ENCODE measurements around the gene NUBP2. TPM values are rescaled to one million over a fixed set of nuclear protein-coding genes. Genes with fewer than 3 reads are reported as not detected.
"Not testable (repeated sequence)": the region's sequence is repeated elsewhere in the genome, so short reads cannot be mapped to it uniquely, and the experiment has no call there.

Gene NUBP2
- total and polyA plus RNA-seq, 12 donors, result 24.1 to 74.1 (median 29.4) TPM

DNA sequence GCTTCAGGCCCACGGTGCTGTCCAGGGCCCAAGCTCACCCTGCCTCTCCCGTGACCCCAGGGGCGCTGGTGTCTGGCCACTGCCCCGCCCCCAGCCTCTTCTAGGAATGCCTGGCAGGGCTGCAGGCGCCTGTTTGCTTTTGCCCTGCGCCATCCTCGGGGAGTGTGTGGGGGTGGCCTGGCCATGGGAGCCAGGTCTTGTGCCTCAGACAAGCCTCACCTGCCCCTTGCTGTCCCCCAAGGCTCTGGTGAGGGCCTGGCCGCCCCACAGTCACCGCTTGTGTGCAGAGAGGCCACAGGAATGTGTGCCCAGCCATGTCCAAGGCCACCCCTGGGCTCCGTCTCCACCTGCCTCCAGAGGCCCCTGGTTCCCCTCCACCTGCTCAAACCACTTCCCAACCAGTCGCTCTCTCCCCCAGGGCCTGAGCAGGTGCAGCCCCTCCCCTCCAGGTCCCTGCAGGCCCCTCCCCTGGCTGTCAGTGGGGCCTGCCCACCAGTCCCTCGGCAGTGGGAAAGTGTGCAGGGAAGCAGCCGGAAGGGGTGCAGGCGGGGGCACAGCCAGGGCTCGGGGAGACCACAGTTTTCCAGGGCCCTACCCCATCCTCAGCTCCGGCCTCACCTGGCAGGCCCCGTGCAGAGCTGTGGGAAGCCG, 11.6 kb downstream of the NUBP2 start:
- TF ChIP-seq, protein P1, sequence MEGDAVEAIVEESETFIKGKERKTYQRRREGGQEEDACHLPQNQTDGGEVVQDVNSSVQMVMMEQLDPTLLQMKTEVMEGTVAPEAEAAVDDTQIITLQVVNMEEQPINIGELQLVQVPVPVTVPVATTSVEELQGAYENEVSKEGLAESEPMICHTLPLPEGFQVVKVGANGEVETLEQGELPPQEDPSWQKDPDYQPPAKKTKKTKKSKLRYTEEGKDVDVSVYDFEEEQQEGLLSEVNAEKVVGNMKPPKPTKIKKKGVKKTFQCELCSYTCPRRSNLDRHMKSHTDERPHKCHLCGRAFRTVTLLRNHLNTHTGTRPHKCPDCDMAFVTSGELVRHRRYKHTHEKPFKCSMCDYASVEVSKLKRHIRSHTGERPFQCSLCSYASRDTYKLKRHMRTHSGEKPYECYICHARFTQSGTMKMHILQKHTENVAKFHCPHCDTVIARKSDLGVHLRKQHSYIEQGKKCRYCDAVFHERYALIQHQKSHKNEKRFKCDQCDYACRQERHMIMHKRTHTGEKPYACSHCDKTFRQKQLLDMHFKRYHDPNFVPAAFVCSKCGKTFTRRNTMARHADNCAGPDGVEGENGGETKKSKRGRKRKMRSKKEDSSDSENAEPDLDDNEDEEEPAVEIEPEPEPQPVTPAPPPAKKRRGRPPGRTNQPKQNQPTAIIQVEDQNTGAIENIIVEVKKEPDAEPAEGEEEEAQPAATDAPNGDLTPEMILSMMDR (IDR thresholded peaks at IDR 0.05), result no peak
- peak in 1 of 2 donors; percentile 3 for DNase-seq
- intact Hi-C loops (cut with DNase I), result loop anchor here in 1 of 10 donors (10.0 kb wide), 1 partner anchor 60 kb away; no protein-coding TSS in a partner anchor
- no peaks in the 10 kb centered on the region for H3K27me3 ChIP-seq
- peak in 2 of 8 donors; percentile 7 to 10 for ATAC-seq
- H3K27ac ChIP-seq, result no peak overlapping the region
- H3K9me3 ChIP-seq, result peaks cover 0 to 16% (median 0%) of the 10 kb centered on the region in 11 donors
- WGBS, 2 donors, result 63 to 64% methylated on average over 18 of the region's 18 CpGs
- no peaks in the 10 kb centered on the region for H3K4me1 ChIP-seq
- H3K36me3 ChIP-seq, result peaks cover 0 to 31% (median 0%) of the 10 kb centered on the region in 9 donors
- H3K4me3 ChIP-seq, result no peak overlapping the region

DNA sequence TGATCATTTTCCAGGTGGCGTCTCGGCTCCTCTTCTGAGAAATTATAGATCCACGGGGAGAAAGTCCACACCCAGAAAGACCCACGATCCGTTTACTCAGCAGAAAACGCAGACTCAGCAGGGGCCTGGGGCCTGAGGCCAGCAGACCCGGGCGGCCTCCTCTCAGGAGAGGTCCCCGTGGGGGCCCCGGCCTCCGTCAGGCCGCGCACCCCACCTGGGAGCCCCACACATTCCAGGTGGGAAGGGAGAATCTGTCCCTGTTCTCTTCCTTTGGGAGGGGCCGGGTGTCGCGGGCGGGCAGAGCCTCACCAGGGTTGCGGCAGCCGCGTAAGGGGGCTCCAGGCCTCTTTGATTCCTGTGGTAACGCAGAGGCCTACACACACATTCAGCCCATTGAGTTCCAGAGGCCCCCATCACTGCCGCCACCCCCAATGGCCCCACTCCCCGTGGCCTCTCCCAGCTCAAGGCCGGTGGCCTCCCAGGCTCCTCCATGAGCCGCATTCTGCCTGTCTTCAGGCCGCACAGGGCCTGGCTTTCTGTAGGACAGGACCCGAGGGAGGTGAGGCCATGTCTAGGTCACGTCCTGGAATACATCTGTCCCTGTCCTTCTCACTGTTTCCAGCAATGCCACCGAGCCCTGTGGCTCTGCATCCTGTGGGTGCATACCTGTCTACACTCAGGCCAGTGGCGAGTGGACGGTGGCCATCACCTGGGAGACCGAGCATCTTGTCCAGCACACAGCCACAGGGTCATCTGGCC, 12.3 kb downstream of the NUBP2 start:
- peak in 1 of 2 donors; percentile 2 for DNase-seq
- Histone ChIP-seq H3K4me1 (no peaks in the 10 kb centered on the region), H3K27ac (no peak overlapping the region), H3K9me3 (peaks cover 0 to 17% (median 0%) of the 10 kb centered on the region in 11 donors), H3K27me3 (no peaks in the 10 kb centered on the region), H3K36me3 (peaks cover 0 to 24% (median 0%) of the 10 kb centered on the region in 9 donors), H3K4me3 (no peak overlapping the region)
- TF ChIP-seq, protein P1 (IDR thresholded peaks at IDR 0.05), result no peak
- no peak for ATAC-seq
- 82 to 85% methylated on average over 31 to 32 of the region's 32 CpGs for WGBS, 2 donors
- intact Hi-C loops (cut with DNase I), result loop anchor here in 1 of 10 donors (10.0 kb wide), 1 partner anchor 60 kb away; no protein-coding TSS in a partner anchor

DNA sequence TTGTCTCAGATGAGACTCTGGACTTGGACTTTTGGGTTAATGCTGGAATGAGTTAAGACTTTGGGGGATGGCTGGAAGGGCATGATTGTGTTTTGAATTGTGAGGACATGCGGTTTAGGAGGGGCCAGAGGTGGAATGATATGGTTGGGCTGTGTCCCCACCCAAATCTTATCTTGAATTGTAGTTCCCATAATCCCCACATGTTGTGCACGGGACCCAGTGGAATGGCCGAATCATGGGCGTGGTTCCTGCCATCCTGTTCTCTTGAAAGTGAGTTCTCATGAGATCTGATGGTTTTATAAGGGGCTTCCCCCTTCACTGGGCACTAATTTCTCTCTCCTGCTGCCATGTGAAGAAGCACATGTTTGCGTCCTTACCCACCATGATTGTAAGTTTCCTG, 16.5 kb downstream of the NUBP2 start:
- H3K27ac ChIP-seq, DNase-seq, H3K4me1 ChIP-seq, ATAC-seq, H3K36me3 ChIP-seq, H3K27me3 ChIP-seq, H3K4me3 ChIP-seq: not testable (repeated sequence)
- intact Hi-C loops (cut with DNase I), result loop anchor here in 1 of 10 donors (10.0 kb wide), 1 partner anchor 64 kb away; no protein-coding TSS in a partner anchor
- 83 to 87% methylated on average over 5 of the region's 5 CpGs for WGBS, 2 donors
- H3K9me3 ChIP-seq, result peaks cover 0 to 17% (median 0%) of the 10 kb centered on the region in 11 donors

DNA sequence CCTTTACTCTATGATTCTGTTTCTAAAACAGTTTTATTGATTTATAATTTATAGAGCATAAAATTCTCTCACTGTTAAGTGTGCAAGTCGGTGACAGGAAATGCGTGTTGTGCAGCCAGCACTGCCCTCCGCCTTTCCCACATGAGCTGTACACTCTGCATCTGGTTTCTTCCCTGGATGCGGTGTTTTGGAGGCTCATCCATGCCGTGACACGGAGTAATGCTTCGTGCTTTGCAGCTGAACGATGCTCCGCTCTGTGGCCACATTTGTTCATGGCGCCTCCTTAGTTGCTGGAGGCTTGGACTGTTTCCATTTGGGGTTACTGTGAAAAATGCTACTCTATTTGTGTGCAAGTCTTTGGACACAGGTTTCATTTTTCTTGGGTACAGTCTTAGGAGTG, 17.9 kb downstream of the NUBP2 start:
- Histone ChIP-seq H3K4me3 (no peak overlapping the region), H3K27me3 (no peaks in the 10 kb centered on the region), H3K27ac (no peak overlapping the region), H3K36me3 (peaks cover 0 to 15% (median 0%) of the 10 kb centered on the region in 9 donors), H3K4me1 (no peaks in the 10 kb centered on the region), H3K9me3 (peaks cover 0 to 17% (median 0%) of the 10 kb centered on the region in 11 donors)
- peak in 1 of 2 donors; percentile 2 for DNase-seq
- 84% methylated on average over 10 of the region's 10 CpGs for WGBS, 2 donors
- TF ChIP-seq, protein P1 (IDR thresholded peaks at IDR 0.05), result no peak
- no peak for ATAC-seq
- intact Hi-C loops (cut with DNase I), result no loop called here
